Hepatocyte (in vitro differentiated cells): ENCODE results near the gene MPC1.

Source experiments
- EZH2 ChIP-seq: fragments of 200-600 bp; sonication (generic); IDR thresholded peaks from 2 replicates; pipeline ENCODE4 v1.6.1; 2016; ENCODE audit warnings: antibody characterized with exemption, mild to moderate bottlenecking, borderline replicate concordance
- TF ChIP-seq, protein P1 (sequence below): fragments of 200-600 bp; sonication (generic); IDR thresholded peaks from 2 replicates; pipeline ENCODE4 v1.5.1; 2016; ENCODE audit warnings: antibody characterized with exemption, mild to moderate bottlenecking; ENCODE audit not compliant: poor library complexity

DNA sequence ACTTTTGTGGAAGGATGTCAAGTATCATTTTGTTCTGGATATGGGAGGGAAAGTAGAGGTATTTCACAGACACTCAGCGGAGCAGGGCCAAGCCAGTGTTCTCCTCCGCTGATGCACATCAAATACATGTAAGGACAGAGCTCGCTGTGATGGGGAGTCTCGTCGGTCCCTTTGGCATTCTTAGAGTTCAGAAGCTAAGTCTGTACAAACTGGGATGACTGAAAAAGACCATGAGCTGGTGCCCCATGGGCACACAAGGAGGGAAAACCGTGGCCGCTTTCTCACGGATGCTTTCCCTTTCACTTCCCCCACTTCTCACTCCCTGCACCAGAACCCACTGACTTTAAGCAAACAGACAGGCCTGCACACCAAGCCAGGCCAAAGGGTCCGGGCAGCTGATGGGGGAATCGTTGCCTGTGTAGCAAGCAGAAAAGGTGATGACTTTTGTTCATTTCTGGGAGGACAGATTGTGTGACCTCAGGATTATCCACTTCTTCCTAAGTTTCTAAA lies 27.7 kb upstream of the MPC1 start:
- TF ChIP-seq, protein P1, sequence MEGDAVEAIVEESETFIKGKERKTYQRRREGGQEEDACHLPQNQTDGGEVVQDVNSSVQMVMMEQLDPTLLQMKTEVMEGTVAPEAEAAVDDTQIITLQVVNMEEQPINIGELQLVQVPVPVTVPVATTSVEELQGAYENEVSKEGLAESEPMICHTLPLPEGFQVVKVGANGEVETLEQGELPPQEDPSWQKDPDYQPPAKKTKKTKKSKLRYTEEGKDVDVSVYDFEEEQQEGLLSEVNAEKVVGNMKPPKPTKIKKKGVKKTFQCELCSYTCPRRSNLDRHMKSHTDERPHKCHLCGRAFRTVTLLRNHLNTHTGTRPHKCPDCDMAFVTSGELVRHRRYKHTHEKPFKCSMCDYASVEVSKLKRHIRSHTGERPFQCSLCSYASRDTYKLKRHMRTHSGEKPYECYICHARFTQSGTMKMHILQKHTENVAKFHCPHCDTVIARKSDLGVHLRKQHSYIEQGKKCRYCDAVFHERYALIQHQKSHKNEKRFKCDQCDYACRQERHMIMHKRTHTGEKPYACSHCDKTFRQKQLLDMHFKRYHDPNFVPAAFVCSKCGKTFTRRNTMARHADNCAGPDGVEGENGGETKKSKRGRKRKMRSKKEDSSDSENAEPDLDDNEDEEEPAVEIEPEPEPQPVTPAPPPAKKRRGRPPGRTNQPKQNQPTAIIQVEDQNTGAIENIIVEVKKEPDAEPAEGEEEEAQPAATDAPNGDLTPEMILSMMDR: no peak
- TF ChIP-seq EZH2: no peak
